ENCODE measurements around the gene BRME1.
A peak's percentile ranks its signal among the peaks of the same experiment; 100 is the strongest.

BRME1 gene

GRCh38 chr19:13887517-13887916 is 18.4 kb downstream of the BRME1 start:
- no peak for DNase-seq (ENCODE audit: low read depth in 3 of 3)

DNA sequence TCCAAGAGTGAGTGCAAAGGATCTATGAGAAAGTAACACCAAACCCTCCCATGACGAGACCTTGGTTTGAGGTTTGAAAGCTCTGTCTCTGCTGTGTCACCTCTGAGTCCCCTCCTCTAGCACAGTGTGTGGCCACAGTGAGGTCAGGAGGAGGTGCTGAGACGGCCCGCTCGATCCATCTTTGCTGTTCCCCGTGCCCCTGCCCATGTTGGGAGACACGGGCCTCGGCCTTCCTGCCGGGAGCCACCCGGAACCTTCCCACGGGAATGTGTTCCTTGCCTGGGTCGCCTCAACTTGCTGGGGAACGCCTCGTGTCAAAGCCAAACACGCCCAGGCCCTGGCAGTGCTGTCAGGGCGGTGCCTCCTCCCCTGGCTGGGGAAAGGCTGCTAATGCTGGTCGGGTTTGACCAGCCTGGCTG is 18.9 kb downstream of the BRME1 start:
- no peak for DNase-seq (ENCODE audit: low read depth in 3 of 3)

DNA sequence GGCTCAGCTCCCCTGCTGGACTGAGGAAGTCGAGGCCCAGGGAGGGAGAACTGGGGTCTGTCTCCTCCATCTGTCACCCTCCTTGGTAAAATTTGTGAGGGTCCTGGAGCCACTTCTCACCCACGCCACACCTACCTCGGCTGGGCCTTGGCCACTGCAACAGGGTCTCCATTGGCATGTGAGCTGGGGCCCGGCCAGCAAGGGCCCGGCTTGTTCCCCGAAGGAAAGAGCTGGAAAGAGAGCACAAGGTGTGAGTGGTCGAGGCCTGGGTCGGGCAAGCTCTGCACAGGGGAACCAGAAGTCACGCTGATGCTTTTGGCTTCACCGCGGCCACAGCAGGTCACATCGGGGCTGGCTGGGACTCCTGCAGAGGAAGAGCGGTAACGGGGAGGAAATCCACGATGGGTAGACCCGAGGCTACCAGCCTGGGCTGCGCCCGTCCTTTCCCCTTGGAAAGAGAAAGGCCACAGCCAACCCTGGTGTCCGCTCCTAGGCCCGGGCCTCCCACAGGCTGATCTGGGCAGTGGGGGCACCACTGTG is 20.0 kb downstream of the BRME1 start:
- DNase-seq (ENCODE audit: low read depth in 3 of 3) = no peak

DNA sequence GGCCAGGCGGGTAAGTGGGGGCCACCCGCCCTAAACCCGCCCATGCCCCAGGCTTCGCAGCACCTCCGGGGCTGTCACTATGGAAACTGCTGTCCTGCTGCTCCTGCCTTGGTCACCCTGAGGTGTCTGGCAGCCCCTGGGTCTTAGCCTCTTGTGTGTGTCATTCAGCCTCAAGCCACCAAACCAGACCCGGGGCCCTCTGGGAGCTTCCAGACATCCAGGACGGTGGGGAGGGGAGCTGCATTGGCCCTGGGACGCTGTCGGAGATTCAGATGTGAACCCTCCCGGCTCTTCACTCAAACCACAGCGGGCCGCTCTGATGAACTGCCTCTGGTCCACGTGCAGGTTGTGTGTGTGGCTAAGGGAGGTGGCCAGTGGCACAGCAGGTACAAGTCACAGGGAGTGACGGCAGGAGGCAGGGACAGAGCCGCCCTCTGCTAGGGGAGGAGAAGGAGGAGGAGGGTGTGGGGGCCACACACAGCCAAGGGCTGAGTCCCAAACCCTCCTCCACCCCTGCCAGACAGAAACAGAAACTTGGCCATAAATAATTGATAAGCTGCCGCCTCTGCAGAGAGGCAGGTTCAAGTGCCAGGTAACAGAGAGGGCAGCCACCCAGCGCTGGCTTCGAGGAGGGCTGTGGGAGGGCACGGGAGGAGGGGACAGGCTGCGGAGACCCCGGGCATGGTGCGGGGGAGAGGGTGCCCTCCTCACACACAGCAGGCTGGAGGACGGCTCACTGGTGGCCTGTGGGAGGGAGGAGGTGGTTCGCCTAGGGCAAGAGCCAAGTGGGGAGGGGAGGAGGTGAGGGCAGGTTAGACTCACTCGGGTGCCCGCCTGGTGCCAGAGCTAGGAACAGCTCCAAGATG is 21.0 kb downstream of the BRME1 start:
- DNase-seq (ENCODE audit: low read depth in 3 of 3) = no peak

DNA sequence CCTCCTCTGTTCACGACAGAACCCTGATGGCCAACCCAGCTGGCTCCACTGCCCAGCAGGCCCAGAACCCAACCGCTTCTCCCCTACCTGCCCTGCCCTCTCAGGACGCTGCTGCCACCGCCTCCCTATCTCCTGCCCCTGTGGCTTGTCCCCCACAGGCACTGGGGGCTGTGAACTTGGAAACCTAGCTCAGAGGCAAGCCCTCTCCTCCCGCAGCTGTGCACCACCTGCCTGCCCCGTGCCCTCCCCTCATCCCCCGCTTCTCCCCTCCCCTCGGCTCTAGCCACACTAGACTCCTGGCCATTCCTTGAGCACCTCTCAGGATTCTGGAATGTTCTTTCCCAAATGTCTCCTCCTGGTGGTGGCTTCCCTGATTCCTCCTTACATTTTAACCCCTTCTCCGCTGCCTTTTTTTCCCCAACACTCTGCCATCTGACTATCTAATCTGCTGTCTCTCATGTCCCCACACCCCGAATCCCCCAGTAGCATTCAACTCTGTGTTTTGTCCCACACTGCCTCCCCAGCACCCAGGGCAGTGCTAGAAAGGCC is 22.3 kb downstream of the BRME1 start:
- no peak for DNase-seq (ENCODE audit: low read depth in 3 of 3)

DNA sequence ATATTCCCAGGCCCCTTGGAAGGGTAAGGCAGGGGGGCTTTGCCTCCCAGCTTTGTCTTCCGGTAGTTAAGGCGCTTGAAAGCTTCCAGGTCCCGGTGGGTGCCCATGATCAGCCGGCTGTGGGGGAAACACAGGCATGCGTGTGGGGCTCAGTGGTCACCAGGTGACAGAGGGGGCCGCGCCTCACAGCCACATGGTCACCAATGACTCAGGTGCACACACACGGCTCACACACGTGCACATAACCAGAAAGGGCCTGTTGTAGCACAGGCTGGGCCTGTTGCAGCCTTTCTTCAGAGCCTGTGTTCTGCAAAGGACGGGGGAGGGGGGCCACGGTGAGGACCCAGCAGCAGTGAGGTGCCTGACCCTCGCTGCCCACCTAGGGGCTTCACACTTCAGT is 23.1 kb downstream of the BRME1 start:
- DNase-seq (ENCODE audit: low read depth in 3 of 3) = no peak

DNA sequence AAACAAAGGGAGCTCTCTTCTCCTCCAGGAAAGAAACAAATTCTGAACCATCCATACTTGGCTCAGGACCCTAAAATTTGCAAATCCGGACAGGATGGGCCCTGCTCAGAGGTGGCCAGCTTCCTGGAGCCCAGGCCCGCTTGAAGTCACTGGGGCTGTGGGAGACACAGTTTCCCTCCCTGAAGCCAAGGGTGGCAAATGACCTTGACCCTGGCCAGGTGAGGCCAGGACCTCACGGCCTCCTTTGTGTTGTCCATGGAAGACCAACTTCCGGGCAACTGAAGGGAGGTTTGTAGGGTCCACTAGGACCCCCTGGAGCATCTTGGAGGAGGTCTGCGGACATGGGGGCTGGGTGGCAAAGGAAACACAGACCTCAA is 23.5 kb downstream of the BRME1 start:
- DNase-seq (ENCODE audit: low read depth in 3 of 3) = no peak

DNA sequence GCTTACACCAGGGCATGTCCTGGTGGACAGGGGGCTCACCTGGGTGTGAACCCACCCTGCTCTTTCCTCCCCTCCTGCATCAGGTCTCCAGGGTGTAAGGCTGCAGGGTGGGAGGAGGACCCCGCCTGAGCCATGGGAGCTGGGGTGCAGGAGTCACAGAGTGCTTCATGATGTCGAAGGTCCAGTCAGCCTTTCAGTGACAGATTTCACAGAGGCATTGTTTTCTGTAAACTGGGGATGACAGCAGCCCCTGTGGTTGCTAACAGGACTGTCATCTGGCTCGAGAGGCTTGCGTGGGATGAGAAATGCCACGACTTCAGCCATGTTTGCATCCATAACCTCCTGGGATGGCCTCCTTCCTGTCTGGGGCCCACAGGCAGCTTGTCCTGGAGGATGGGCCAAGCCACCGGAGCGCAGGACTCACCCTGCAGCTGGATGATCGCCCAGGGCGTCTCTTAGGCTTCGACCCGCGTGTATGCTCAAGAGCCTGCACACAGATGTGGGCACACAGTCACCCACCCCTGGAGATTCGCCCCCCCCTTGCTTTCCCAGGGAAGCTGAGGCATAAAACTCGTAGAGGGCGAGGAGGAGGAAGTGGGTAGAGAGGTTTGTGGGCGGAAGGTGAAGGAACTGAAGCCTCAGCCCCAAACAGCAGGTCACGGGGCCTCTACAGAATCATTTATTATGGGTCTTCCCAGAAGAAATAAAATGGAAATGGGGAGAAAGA is 24.1 kb downstream of the BRME1 start:
- peak in 1 of 3 experiments; percentile 44 for DNase-seq (ENCODE audit: low read depth in 3 of 3)

DNA sequence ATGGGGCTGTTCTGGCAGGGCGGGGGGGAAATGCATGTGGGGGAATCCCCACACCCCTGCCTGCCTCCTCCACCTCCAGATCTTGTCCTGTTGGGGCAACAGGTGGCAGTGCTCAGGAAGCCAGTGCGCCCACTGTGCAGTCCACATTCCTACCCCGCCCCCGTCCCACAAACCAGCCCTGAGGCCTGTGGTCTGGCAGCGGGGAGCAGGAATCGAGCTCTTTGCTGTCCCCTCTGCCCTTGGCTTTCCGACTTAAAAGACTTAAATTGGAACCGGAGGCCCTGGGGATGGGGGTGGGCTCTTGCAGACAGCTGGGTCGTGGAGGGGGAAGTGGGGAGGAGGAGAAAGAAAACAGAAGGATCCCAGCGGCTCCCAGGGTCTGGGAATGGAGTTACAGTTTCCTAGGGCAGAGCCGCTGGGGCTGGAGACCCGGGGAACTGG is 24.6 kb downstream of the BRME1 start:
- no peak for DNase-seq (ENCODE audit: low read depth in 3 of 3)

DNA sequence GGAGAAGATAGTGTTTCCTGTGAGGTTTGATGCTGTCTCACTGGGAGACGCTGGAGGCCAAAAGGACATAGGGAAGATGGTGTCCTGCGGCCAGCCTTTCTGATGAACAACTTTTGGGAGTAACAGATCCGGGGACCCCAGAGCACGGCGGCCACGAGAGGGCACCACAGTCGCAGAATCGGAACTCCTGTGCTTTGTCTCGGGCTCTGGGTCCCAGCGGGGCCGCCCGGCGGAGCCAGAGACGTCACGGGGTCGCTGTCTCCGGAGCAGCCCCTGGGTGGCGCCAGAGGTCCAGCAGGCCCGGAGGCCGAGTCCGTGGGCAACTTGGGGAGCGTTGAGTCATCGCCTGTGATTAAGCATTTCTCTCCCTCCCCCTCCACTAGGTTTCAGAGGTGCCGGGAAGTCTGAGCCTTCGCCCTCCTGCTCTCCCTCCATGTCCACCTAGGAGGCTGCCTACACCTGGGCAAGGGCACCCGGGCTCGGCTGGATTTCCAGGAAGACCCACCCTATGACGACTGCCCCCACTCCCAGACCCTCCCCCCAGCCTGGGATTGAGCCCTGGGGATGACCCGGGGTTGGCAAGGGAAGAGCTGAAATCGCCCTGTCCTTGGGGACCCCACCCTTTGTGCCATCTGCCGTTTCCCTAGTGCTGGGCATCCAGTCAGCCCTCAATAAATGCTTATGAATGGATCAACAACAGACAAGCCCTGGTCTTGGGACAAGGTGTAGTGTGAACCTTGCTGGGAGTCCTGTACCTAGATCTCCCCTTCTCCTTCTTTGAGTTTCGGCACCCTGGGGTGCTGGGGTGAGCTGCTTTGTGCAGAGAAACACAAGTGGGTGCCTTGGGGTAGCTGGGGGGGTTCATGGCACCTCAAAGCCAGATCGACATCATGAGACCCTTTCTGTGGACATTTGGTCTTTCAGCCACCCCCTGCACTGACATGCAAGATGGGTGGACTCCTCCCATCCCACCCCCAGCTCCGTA is 25.6 kb downstream of the BRME1 start:
- DNase-seq (ENCODE audit: low read depth in 3 of 3) = peak; percentile 96 to 99 (median 98)

GRCh38 chr19:13877303-13877702 is 28.6 kb downstream of the BRME1 start:
- no peak for DNase-seq (ENCODE audit: low read depth in 3 of 3)

DNA sequence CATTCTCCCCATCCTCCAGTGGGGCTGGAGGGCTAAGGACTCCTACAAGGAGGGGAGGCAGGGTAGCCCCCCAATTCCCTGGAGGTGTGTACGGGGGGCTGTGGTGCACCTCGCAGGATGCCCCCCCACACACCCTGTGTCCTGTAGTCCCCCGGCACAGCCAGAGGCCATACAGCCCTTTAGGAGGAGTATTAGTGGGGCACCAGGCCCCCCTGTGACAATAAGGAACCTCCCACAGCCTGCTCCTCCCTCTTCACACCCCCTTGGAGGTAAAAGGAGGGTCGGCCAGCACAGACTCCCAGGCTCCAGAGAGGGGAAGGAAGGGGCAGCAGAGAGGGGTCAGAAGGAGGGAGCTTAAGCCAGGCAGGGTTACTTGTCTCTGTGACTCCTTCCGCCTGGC is 29.1 kb downstream of the BRME1 start, which contains the start of gene NANOS3:
Gene NANOS3, plus strand, starts transcription at position 301 of the 400 bp plus-strand sequence. CDS start 115 bp downstream, outside the sequence.
- DNase-seq (ENCODE audit: low read depth in 3 of 3) = no peak

DNA sequence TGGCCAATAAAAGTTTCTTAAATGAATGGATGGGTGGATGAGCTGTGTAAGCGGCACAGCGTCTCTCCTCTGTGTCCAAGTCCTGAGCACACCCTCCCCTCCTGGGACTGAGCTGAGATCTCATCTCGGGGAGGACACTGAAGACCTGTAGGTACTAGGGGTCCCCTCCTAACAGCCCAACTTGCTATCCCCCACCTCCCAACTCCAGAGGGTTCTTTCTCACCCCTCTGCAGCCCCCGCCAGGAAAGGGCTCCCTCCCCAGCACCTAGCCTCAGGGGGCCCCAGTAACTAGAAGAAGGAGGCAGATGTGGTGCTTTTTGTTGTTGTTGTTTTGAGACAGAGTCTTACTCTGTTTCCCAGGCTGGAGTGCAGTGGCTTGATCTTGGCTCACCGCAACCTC is 30.1 kb downstream of the BRME1 start:
- no peak for DNase-seq (ENCODE audit: low read depth in 3 of 3)

DNA sequence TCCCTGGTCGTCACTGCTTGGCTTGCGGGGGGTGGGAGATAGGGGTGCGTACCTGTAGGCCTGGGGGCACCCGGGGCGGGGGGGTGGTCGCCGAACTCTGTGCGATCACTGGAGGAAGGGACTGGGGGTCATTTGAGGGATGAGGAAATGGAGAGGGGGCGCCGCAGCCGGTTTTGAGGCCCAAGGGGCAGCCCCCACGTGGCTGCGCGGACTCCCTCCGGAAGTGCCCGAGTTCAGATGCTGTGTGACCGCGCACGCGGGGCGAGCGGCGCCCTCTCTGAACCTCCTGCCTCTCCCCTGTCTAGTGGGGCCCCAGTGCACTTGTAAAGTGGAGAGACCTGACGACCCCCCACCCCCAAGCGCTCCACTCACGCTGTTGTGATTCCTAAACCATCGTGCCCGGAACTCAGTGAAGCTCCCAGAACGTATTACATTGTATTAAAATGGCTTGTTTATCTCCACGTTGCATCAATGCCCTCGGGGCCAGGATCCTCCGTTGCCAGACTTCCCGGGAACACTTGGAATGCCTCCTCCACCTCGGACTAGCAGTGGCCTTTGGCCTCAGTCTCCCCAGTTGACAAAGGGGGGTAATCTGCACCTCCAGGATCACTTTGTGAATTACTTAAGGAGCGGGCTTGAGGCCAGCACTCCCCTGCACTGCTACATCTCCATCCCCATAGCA is 31.9 kb downstream of the BRME1 start:
- DNase-seq (ENCODE audit: low read depth in 3 of 3) = no peak

GRCh38 chr19:13872695-13873389 is 33.1 kb downstream of the BRME1 start:
- no peak for DNase-seq (ENCODE audit: low read depth in 3 of 3)

DNA sequence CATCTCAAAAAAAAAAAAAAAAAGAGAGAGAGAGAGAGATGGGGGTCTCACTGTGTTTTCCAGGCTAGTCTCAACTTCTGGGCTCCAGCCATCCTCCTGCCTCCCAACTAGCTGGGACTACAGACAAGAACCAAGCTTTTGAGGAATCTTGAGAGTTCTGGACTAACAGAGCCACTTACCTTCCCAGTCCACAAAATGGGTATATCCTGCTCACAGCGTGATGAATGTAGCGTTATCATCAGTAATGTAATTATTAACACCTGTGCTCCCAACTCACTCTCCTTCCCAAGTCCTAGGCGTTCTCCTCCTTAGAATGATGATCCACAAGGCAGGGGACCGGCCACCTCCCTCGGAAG is 33.6 kb downstream of the BRME1 start:
- DNase-seq (ENCODE audit: low read depth in 3 of 3) = no peak

DNA sequence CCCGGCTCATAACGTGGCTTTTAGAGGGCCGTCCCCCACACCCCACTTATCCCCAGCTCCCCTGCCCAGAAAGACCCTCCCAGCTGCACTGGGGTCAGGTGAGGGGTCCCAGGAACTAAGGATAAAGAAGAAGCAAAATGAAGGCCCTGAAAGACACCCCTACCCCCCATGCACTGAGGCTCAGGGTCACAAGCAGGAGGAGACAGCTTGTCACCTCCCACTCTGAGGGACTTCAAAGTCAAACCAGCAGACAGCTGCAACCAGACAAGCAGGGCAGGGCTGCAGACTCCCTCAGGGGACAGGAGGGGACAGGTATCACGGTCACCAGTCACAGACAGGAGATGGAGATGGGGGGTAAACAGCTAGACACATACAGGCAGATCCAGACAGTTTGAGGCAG is 35.0 kb downstream of the BRME1 start:
- DNase-seq (ENCODE audit: low read depth in 3 of 3) = no peak

DNA sequence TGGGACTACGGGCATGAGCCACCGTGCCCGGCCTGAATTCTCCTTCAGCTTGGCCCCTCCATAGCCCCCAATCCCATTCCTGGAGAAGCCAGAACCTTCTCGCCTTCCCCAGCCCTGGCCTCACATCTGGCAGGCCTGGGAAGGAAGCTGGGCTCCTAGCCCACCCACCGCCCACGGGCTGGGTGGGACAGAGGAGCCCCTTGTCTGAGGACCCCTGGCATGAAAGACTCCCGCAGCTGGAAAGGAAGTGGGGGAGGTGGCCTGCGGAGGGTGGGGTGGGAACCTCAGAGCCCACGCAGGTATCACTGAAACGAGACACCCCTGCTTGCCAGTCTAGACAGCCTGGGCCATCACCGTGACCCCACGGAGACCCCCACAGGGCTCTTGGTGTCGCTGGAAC is 36.6 kb downstream of the BRME1 start:
- no peak for DNase-seq (ENCODE audit: low read depth in 3 of 3)

DNA sequence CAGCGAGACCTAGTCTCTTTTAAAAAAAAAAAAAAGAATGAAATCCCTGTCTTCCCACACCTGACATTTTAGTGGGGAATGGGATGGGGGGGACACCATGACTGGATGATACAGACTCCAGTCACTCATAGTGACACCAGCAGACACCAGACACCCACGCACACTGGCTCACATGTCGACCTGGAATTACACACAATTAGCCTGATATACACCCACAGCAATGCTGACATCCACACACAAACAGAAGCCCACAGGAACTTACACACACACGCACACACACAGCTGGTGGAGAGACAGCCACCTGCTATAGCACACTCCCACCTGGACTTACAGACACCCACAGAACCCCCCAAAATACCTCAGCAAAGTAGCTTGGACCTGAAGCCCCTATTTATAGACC is 37.3 kb downstream of the BRME1 start:
- DNase-seq (ENCODE audit: low read depth in 3 of 3) = no peak

- no peak for DNase-seq (ENCODE audit: low read depth in 3 of 3)
Measured at GRCh38 chr19:13866463-13867046, 39.4 kb downstream of the BRME1 start.
